Tibial nerve (tissue), 4 donors: ENCODE measurements around the gene RAB32. TPM values are rescaled to one million over a fixed set of nuclear protein-coding genes. Genes with fewer than 3 reads are reported as not detected.

Experiments used
- DNase-seq, 2 donors: peaks; one replicate each; pipeline ENCODE4 v3.0.0-alpha.2; 2019; ENCODE audit warnings: low spot score in 2 of 2
- H3K27ac ChIP-seq, 4 donors: fragments of 200-600 bp; sonication (generic) in 3 of 4; one replicate each; pipeline ENCODE4 v1.5.1; 2017 to 2019; ENCODE audit warnings: mild to moderate bottlenecking in 1 of 4
- H3K27me3 ChIP-seq, 2 donors: fragments of 200-600 bp; sonication (generic) in 1 of 2; one replicate each; pipeline versions ENCODE4 v1.5.1 to v1.6.0; 2017 to 2019
- H3K36me3 ChIP-seq, 3 donors: fragments of 200-600 bp; sonication (generic); one replicate each; pipeline ENCODE4 v1.5.1; 2018 to 2019
- H3K4me1 ChIP-seq, 4 donors: fragments of 200-600 bp; sonication (generic) in 3 of 4; one replicate each; pipeline ENCODE4 v1.5.1; 2017 to 2019
- H3K4me3 ChIP-seq, 4 donors: fragments of 200-600 bp; sonication (generic) in 3 of 4; one replicate each; pipeline ENCODE4 v1.5.1; 2017 to 2019; ENCODE audit warnings: mild to moderate bottlenecking in 1 of 4, moderate library complexity in 1 of 4
- H3K9me3 ChIP-seq, 4 donors: fragments of 200-600 bp; sonication (generic) in 3 of 4; one replicate each; pipeline ENCODE4 v1.5.1; 2017 to 2019
- CTCF ChIP-seq, 5 experiments: fragments of 200-600 bp in 3 of 5; fragments of 450-650 bp in 2 of 5; sonication (generic) in 3 of 5; IDR thresholded peaks; one replicate each; pipeline ENCODE4 v1.5.1; 2016 to 2019; ENCODE audit warnings: antibody characterized with exemption in 5 of 5, mild to moderate bottlenecking in 3 of 5, moderate library complexity in 2 of 5
- EP300 ChIP-seq, 2 donors: sonication (generic); formaldehyde crosslinking; IDR thresholded peaks; one replicate each; pipeline ENCODE4 v1.6.1; 2017; ENCODE audit warnings: antibody characterized with exemption in 2 of 2, mild to moderate bottlenecking in 1 of 2
- POLR2A ChIP-seq, 2 donors: fragments of 450-650 bp; IDR thresholded peaks; one replicate each; pipeline ENCODE4 v1.6.1; 2017; ENCODE audit warnings: antibody characterized with exemption in 2 of 2, mild to moderate bottlenecking in 2 of 2, moderate library complexity in 2 of 2
- WGBS, 2 donors: methylation state at CpG; one replicate each; pipeline ENCODE4 v1.1.5; 2018; 5-methylcytosine and 5-hydroxymethylcytosine counted together
- total RNA-seq, 4 donors: library from RNA; depleted of rRNA; stranded (reverse); fragments of >200 nt; gene quantifications; one replicate each; pipeline ENCODE4 v1.1.0, GENCODE V29; 2016

The RAB32 gene
- 10 to 100 TPM; 23.2 to 44.4 (median 25.1) TPM for total RNA-seq

GRCh38 chr6:146543211-146543939, at the start of gene RAB32:
RAB32 (plus strand) TSS chr6:146543833; CDS start chr6:146543872, 39 bp downstream.
- TF ChIP-seq POLR2A (IDR thresholded peaks at IDR 0.05) (peak; percentile 89 to 96), EP300 (IDR thresholded peaks at IDR 0.05) (no peak), CTCF (IDR thresholded peaks at IDR 0.05) (peak; percentile 57 to 93 (median 88))
- WGBS, 2 donors, result 9 to 11% methylated on average over 17 to 28 of the region's 86 CpGs
- Histone ChIP-seq H3K4me1 (peaks cover 0 to 39% (median 18%) of the 10 kb centered on the region in 4 donors), H3K27ac (peak within 1 kb of the TSS; percentile 92 to 99 (median 96)), H3K27me3 (no peaks in the 10 kb centered on the region), H3K4me3 (peak within 1 kb of the TSS; percentile 57 to 91 (median 72)), H3K9me3 (no peaks in the 10 kb centered on the region), H3K36me3 (no peaks in the 10 kb centered on the region)
- peak; percentile 80 to 87 for DNase-seq

- WGBS, 2 donors, result 75 to 85% methylated on average over 4 of the region's 4 CpGs
- Histone ChIP-seq H3K4me3 (no peak overlapping the region), H3K36me3 (no peaks in the 10 kb centered on the region), H3K9me3 (peaks cover 0 to 3% (median 0%) of the 10 kb centered on the region in 4 donors), H3K27ac (no peak overlapping the region), H3K4me1 (no peaks in the 10 kb centered on the region), H3K27me3 (no peaks in the 10 kb centered on the region)
- no peak for DNase-seq
- TF ChIP-seq POLR2A (IDR thresholded peaks at IDR 0.05), result no peak
- no peak for TF ChIP-seq CTCF (IDR thresholded peaks at IDR 0.05)
- TF ChIP-seq EP300 (IDR thresholded peaks at IDR 0.05), result no peak
Observed at GRCh38 chr6:146498309-146498708, 45.3 kb upstream of the RAB32 start.

GRCh38 chr6:146503096-146503495, 40.5 kb upstream of the RAB32 start:
- WGBS, 2 donors, result 86% methylated on average over 1 of the region's 1 CpG
- Histone ChIP-seq H3K9me3 (peaks cover 0 to 3% (median 0%) of the 10 kb centered on the region in 4 donors), H3K4me1 (no peaks in the 10 kb centered on the region), H3K27ac (no peak overlapping the region), H3K27me3 (no peaks in the 10 kb centered on the region), H3K36me3 (no peaks in the 10 kb centered on the region), H3K4me3 (no peak overlapping the region)
- TF ChIP-seq EP300 (IDR thresholded peaks at IDR 0.05) (no peak), POLR2A (IDR thresholded peaks at IDR 0.05) (no peak), CTCF (IDR thresholded peaks at IDR 0.05) (no peak)
- DNase-seq, result no peak

DNA sequence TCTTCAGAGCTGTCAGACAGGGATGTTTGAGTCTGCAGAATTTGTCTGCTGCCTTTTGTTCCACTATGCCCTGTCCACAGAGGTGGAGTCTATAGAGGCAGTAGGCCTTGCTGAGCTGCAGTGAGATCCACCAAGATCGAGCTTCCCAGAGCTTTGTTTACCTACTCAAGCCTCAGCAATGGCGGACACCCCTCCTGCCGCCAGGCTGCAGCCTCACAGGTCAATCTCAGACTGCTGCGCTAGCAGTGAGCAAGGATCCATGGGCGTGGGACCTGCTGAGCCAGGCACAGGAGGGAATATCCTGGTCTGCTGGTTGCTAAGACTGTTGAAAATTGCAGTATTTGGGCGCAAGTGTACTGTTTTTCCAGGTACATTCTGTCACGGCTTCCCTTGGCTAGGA, 28.4 kb upstream of the RAB32 start:
- Histone ChIP-seq H3K4me1 (no peaks in the 10 kb centered on the region), H3K4me3 (no peak overlapping the region), H3K27ac (no peak overlapping the region), H3K27me3 (no peaks in the 10 kb centered on the region), H3K36me3 (no peaks in the 10 kb centered on the region), H3K9me3 (peaks cover 0 to 8% (median 0%) of the 10 kb centered on the region in 4 donors)
- no peak for DNase-seq
- 82 to 90% methylated on average over 4 to 7 of the region's 7 CpGs for WGBS, 2 donors
- no peak for TF ChIP-seq CTCF (IDR thresholded peaks at IDR 0.05)

GRCh38 chr6:146526192-146526591, 17.4 kb upstream of the RAB32 start:
- Histone ChIP-seq H3K27me3 (no peaks in the 10 kb centered on the region), H3K9me3 (peaks cover 0 to 17% (median 0%) of the 10 kb centered on the region in 4 donors), H3K27ac (no peak overlapping the region), H3K36me3 (no peaks in the 10 kb centered on the region), H3K4me3 (no peak overlapping the region), H3K4me1 (no peaks in the 10 kb centered on the region)
- TF ChIP-seq EP300 (IDR thresholded peaks at IDR 0.05), result no peak
- TF ChIP-seq POLR2A (IDR thresholded peaks at IDR 0.05), result no peak
- no peak for TF ChIP-seq CTCF (IDR thresholded peaks at IDR 0.05)
- no peak for DNase-seq
